OCI-M2 (cell line): ENCODE measurements around the gene RNF215.

Source experiments
- DNase-seq: peaks from one replicate; lab custom pipeline; 2025; ENCODE audit not compliant: unreplicated experiment; lab: John Stamatoyannopoulos, UW

The RNF215 gene

DNA sequence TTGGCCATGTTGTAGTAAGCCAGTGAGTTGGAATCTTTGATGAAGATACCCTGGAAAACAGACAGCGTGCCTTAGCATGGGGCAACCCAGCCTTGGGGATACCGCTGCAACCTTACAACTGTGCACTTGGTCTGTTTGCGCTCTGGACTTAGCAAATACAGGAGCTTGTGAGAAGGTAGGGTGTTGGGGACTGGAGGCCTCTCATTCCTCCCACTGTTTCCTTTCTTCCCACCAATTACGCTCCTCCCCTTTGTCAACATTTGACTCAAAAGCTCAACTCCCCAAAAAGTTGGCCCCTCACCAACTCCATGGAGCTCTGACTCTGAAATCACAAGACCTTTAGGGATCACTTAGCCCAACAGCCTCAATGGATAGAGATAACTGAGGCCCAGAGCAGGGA lies 52.6 kb downstream of the RNF215 start:
- DNase-seq = no peak

DNA sequence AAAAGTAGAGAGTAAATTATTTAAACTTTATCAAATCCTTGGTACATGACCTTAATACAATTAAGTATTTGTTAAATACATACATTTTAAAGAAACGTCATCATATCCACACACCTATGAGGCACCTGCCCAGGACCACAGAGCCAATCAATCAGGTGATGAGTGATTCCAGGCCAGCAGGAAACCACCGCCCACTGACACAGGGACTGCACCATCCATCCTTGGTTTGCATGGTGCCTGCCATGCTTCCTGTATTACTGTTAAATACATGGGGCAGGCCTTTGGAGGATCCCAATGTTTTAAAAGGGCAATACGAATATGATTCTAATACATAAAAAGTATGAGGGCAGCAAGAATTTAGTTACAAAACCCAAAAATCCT lies 53.5 kb downstream of the RNF215 start:
- no peak for DNase-seq

DNA sequence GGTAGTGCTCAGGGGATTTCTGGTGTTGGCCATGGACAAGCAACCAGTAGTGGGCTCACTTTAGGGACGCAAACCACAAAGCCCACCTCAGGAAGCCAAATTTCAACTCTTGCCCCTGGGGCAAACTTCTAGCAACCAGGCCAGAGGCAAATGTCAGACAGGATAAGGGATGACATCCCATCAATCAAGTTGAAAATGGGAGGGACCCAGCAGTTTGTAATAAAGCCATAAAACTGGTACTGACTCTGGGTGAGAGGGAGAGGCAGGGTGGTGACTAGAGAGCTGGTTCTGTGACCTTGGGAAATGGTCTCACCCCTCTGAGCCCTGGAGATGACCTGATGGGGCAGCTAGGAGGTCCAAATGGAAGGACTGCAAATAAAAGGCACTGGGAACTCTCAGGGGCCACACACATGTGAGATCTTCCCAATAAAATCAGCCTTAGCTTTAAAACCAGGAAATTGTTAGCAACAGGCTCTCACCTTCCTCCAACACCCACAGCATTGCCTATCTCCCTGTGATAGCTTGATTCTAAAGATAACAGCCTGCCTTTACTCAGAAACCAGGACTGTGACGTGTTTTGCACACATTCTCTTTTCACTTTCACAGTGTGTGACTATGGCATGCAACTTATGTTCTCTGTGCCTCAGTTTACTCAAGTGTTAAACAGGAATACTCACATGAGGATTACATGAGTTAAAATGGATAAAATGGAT lies 54.1 kb downstream of the RNF215 start:
- DNase-seq = no peak

DNA sequence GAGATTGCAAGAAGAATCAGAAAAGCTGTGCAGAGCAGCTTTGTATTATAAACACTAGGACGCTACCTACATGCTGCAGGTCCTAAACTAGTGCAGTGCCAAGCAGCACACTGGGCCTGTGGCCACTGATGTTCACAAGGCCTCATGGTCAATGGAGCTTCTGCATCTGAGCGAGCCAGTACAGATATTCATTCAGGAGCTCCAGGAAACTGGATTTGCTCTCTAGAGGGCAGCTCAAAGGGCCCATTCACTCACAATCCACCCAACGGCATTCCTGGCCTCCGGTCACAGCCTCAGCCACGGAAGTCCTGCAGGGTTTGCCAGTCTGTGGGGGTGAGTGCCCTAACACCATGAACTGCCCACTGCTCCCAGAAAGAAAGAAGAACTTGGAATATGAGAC lies 54.7 kb downstream of the RNF215 start:
- no peak for DNase-seq
